ENCODE results near the gene CCDC40. TPM values are rescaled to one million over a fixed set of nuclear protein-coding genes. Genes with fewer than 3 reads are reported as not detected.

The CCDC40 gene
- total and polyA plus RNA-seq, 3 experiments from 2014 or later: 3.6 to 4.3 TPM; not detected in 1

DNA sequence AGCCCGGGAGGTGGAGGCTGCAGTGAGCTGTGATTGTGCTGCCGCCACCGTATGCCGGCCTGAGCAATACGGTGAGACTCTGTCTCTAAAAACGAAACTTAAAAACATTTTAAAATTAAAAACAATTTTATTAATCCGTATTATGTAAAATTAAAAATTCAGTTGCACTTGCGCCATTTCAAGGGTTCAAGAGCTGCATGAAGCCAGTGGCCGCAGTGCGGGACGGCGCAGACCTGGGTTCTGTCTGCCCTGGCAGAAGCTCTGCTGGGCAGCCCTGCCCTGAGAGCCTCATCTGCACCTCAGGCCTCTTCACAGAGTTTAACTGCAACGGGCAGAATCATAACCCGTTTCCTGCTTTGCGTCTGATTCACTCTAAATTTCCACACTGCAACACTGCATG lies 32.5 kb upstream of the CCDC40 start:
- no peaks in the 10 kb centered on the region for H3K36me3 Mint-ChIP-seq
- H3K4me1 Mint-ChIP-seq: peaks cover 5 to 12% (median 8%) of the 10 kb centered on the region in 3 donors
- Histone ChIP-seq H3K4me1 (ENCODE audit: insufficient read depth, low read length) (peaks cover 9% of the 10 kb centered on the region), H3K4me3 (ENCODE audit: low read length) (no peak overlapping the region), H3K9me3 (ENCODE audit: low read length) (no peaks in the 10 kb centered on the region), H3K36me3 (ENCODE audit: insufficient read depth, low read length) (no peaks in the 10 kb centered on the region), H3K27ac (ENCODE audit: low read depth, low read length) (no peak overlapping the region), H3K27me3 (ENCODE audit: insufficient read depth, low read length, poor library complexity, severe bottlenecking) (no peaks in the 10 kb centered on the region)
- no peak for DNase-seq
- ChIA-PET CTCF (interaction anchor here (1.2 to 1.9 kb wide), 3 partner anchors 10 to 77 kb away, joined by 3 to 8 read pairs (median 3); no protein-coding TSS in a partner anchor), POLR2A (no interaction called here)
- no peaks in the 10 kb centered on the region for H3K9me3 Mint-ChIP-seq
- peaks cover 0 to 3% of the 10 kb centered on the region in 2 donors for H3K27me3 Mint-ChIP-seq
- H3K27ac Mint-ChIP-seq: peak overlapping the region in 1 of 8 donors; percentile 32
- H3K4me3 Mint-ChIP-seq: no peak overlapping the region

- CTCF ChIA-PET: interaction anchor here (0.8 to 1.9 kb wide), 8 partner anchors 9 to 190 kb away, joined by 3 to 8 read pairs (median 4); no protein-coding TSS in a partner anchor
- Mint-ChIP-seq H3K9me3 (no peaks in the 10 kb centered on the region), H3K4me3 (no peak overlapping the region), H3K36me3 (no peaks in the 10 kb centered on the region), H3K27ac (peak overlapping the region in 5 of 8 donors; percentile 58 to 81 (median 73)), H3K27me3 (peaks cover 0 to 3% of the 10 kb centered on the region in 2 donors), H3K4me1 (peaks cover 5 to 12% (median 8%) of the 10 kb centered on the region in 3 donors)
- Histone ChIP-seq H3K27ac (ENCODE audit: low read depth, low read length) (no peak overlapping the region), H3K27me3 (ENCODE audit: insufficient read depth, low read length, poor library complexity, severe bottlenecking) (no peaks in the 10 kb centered on the region), H3K36me3 (ENCODE audit: insufficient read depth, low read length) (no peaks in the 10 kb centered on the region), H3K9me3 (ENCODE audit: low read length) (no peaks in the 10 kb centered on the region), H3K4me1 (ENCODE audit: insufficient read depth, low read length) (peaks cover 9% of the 10 kb centered on the region), H3K4me3 (ENCODE audit: low read length) (no peak overlapping the region)
- POLR2A ChIA-PET: no interaction called here
- DNase-seq: peak; percentile 35 to 71 (median 55)
These were observed 30.8 kb upstream of the CCDC40 start for GRCh38 chr17:80005360-80006338.

DNA sequence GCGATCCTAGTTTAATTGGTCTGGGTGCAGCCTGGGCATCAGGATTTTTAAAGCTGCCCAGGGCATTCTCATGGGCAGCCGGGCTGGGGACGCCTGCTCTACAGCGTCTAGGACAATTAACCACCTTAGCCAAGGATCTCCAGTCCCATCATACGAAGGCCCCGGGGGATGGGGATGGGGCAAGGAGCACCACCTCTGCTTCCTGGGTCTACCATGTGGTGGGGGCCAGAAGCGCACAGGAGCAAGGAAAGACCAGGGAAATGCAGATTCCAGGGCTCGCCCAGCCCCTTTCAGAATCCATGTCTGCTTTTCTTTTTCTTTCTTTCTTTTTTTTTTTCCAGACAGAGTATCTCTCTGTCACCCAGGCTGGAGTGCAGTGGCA lies 30.1 kb upstream of the CCDC40 start:
- peak overlapping the region in 5 of 8 donors; percentile 58 to 81 (median 73) for H3K27ac Mint-ChIP-seq
- POLR2A ChIA-PET: no interaction called here

DNA sequence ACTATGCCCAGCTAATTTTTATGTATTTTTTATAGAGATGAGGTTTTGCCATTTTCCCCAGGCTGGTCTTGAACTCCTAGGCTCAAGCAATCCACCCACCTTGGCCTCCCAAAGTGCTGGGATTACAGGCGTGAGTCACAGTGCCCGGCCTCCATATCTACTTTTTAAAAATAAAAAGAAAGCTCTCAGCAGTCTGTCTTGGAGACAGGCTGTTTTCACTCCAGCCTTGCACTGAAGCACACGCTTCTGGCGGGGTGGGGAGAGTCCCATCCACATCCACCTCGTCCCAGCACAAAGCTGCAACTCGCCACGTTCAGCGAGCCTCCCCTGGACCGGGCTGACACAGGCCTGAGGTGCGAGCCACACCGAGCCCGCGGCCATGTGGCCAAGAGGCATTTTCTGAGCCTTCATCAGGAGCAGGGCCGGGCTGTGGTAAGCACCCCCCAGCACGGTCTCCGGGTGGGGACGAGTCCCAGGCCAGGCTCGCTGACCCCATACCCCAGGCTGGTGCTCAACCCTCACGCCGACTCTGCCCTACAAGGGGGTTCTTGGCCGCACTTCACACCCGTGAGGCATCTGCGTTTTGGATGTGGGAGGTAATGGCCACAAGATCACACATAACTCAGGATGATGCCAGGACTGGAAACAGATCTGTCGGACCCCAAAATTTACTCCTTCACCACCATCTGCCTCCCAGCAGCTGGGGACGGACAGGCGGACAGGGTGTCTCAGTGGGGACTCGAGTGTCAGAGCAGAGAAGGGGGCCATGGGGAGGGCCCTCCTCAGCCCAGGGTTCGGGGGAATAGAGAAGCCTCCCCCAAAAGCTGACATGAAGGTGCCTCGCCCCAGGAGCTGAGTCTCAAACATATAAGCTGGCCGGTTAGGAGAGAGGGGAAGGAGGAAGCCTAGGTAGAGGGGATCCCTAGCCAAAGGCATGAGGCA lies 29.4 kb upstream of the CCDC40 start:
- H3K27me3 ChIP-seq (ENCODE audit: insufficient read depth, low read length, poor library complexity, severe bottlenecking): no peaks in the 10 kb centered on the region
- H3K4me3 ChIP-seq (ENCODE audit: low read length): no peak overlapping the region
- peaks cover 0 to 3% of the 10 kb centered on the region in 2 donors for H3K27me3 Mint-ChIP-seq
- no peaks in the 10 kb centered on the region for H3K9me3 Mint-ChIP-seq
- peaks cover 9% of the 10 kb centered on the region for H3K4me1 ChIP-seq (ENCODE audit: insufficient read depth, low read length)
- CTCF ChIA-PET: interaction anchor here (1.1 to 2.7 kb wide), 6 partner anchors 9 to 221 kb away, joined by 3 to 23 read pairs (median 6); no protein-coding TSS in a partner anchor
- no peaks in the 10 kb centered on the region for H3K36me3 ChIP-seq (ENCODE audit: insufficient read depth, low read length)
- H3K27ac ChIP-seq (ENCODE audit: low read depth, low read length): no peak overlapping the region
- no peak overlapping the region for H3K4me3 Mint-ChIP-seq
- no peaks in the 10 kb centered on the region for H3K9me3 ChIP-seq (ENCODE audit: low read length)
- peaks cover 5 to 12% (median 8%) of the 10 kb centered on the region in 3 donors for H3K4me1 Mint-ChIP-seq
- no peak for DNase-seq
- no peaks in the 10 kb centered on the region for H3K36me3 Mint-ChIP-seq
- peak overlapping the region in 1 of 8 donors; percentile 74 for H3K27ac Mint-ChIP-seq
- POLR2A ChIA-PET: no interaction called here

More for the DNA sequence above, 30.1 kb upstream of the CCDC40 start:
- Mint-ChIP-seq H3K9me3 (no peaks in the 10 kb centered on the region), H3K4me3 (no peak overlapping the region), H3K36me3 (no peaks in the 10 kb centered on the region), H3K27me3 (peaks cover 0 to 3% of the 10 kb centered on the region in 2 donors), H3K4me1 (peaks cover 5 to 12% (median 8%) of the 10 kb centered on the region in 3 donors)
- DNase-seq: no peak
- no peaks in the 10 kb centered on the region for H3K9me3 ChIP-seq (ENCODE audit: low read length)
- no peak overlapping the region for H3K4me3 ChIP-seq (ENCODE audit: low read length)
- H3K4me1 ChIP-seq (ENCODE audit: insufficient read depth, low read length): peaks cover 9% of the 10 kb centered on the region
- H3K27ac ChIP-seq (ENCODE audit: low read depth, low read length): no peak overlapping the region
- CTCF ChIA-PET: interaction anchor here (1.1 kb wide), 1 partner anchor 8 kb away, joined by 4 read pairs; no protein-coding TSS in a partner anchor
- no peaks in the 10 kb centered on the region for H3K36me3 ChIP-seq (ENCODE audit: insufficient read depth, low read length)
- no peaks in the 10 kb centered on the region for H3K27me3 ChIP-seq (ENCODE audit: insufficient read depth, low read length, poor library complexity, severe bottlenecking)

DNA sequence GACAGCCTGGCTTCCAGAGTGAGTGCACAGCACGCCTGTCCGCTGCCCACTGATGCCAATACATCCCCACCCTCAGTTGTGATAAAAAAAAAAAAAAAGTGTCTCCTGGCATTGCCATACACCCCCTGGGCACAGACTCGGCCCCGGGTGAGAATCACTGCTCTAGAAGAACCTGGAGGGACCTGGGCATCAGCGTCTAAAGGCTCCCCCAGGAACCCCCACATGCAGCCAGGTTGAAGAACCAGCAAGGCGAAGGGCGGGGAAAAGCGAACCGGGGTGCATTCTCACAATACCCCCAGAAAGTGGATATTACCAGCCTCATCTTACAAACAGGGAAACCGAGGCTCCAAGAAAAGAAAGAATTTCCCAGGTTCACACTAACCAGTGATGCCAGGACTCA lies 28.5 kb upstream of the CCDC40 start:
- Histone ChIP-seq H3K36me3 (ENCODE audit: insufficient read depth, low read length) (no peaks in the 10 kb centered on the region), H3K4me1 (ENCODE audit: insufficient read depth, low read length) (peaks cover 9% of the 10 kb centered on the region), H3K27ac (ENCODE audit: low read depth, low read length) (no peak overlapping the region), H3K9me3 (ENCODE audit: low read length) (no peaks in the 10 kb centered on the region), H3K27me3 (ENCODE audit: insufficient read depth, low read length, poor library complexity, severe bottlenecking) (no peaks in the 10 kb centered on the region), H3K4me3 (ENCODE audit: low read length) (no peak overlapping the region)
- POLR2A ChIA-PET: no interaction called here
- H3K4me3 Mint-ChIP-seq: no peak overlapping the region
- H3K4me1 Mint-ChIP-seq: peaks cover 5 to 12% (median 8%) of the 10 kb centered on the region in 3 donors
- peaks cover 0 to 1% (median 0%) of the 10 kb centered on the region in 3 donors for H3K36me3 Mint-ChIP-seq
- DNase-seq: no peak
- CTCF ChIA-PET: interaction anchor here (0.9 to 2.7 kb wide), 15 partner anchors 8 to 222 kb away, joined by 3 to 23 read pairs (median 5); partner anchors contain the start of gene GAA
- no peak overlapping the region for H3K27ac Mint-ChIP-seq
- H3K9me3 Mint-ChIP-seq: no peaks in the 10 kb centered on the region
- peaks cover 0 to 3% of the 10 kb centered on the region in 2 donors for H3K27me3 Mint-ChIP-seq

DNA sequence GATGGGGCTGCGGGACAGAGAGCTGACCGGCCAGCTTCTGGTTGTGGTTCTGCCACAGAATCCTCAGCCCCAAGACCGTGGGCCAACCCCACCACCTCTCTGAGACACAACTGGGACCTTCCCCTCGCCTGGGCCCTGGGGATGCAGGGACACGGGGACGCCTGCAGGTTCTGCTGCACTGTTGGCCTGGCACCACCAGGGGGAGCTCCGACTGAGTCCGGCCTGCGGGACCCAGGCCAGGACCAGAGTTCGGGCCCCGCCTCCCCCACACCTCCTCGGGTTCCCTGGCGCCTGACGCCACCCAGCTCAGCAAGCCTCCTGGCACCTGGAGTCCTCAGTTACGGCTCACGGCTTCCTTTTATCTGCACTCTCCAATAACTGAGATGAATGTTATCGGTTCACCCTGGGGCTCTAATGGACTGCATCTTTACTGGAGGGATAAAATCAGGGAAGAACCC lies 28.0 kb upstream of the CCDC40 start:
- peaks cover 0 to 1% (median 0%) of the 10 kb centered on the region in 3 donors for H3K36me3 Mint-ChIP-seq
- Histone ChIP-seq H3K4me3 (ENCODE audit: low read length) (no peak overlapping the region), H3K36me3 (ENCODE audit: insufficient read depth, low read length) (no peaks in the 10 kb centered on the region), H3K9me3 (ENCODE audit: low read length) (no peaks in the 10 kb centered on the region), H3K4me1 (ENCODE audit: insufficient read depth, low read length) (peaks cover 9% of the 10 kb centered on the region), H3K27me3 (ENCODE audit: insufficient read depth, low read length, poor library complexity, severe bottlenecking) (no peaks in the 10 kb centered on the region), H3K27ac (ENCODE audit: low read depth, low read length) (no peak overlapping the region)
- H3K4me3 Mint-ChIP-seq: no peak overlapping the region
- DNase-seq: peak; percentile 54 to 75 (median 63)
- peaks cover 0 to 3% of the 10 kb centered on the region in 2 donors for H3K27me3 Mint-ChIP-seq
- H3K27ac Mint-ChIP-seq: no peak overlapping the region
- ChIA-PET POLR2A (interaction anchor here (0.7 kb wide), 1 partner anchor 63 kb away, joined by 6 read pairs; no protein-coding TSS in a partner anchor), CTCF (interaction anchor here (0.9 to 2.7 kb wide), 15 partner anchors 8 to 222 kb away, joined by 3 to 23 read pairs (median 5); partner anchors contain the start of gene GAA)
- peaks cover 5 to 12% (median 8%) of the 10 kb centered on the region in 3 donors for H3K4me1 Mint-ChIP-seq
- H3K9me3 Mint-ChIP-seq: no peaks in the 10 kb centered on the region

DNA sequence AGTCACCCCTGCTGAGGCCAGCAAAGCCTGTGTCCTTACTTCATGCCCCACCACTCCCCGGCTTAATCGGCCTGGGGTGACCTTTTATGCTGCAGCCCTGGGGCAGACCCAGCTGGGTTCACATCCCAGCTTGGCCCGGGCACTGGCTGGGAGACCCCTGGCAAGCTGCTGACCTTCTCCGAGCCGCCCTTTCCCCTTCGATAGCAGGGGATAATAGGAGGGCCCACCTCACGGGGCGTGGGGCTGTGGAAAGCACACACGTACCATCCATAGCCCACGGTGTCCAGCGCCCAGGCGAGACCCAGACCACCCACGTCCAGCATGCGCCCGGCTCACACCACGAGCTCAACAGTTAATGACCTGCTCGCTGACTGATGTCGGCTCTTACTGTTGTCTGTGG lies 27.6 kb upstream of the CCDC40 start:
- H3K27ac Mint-ChIP-seq: no peak overlapping the region

More for the DNA sequence above, 27.6 kb upstream of the CCDC40 start:
- Mint-ChIP-seq H3K36me3 (peaks cover 0 to 1% (median 0%) of the 10 kb centered on the region in 3 donors), H3K4me3 (no peak overlapping the region), H3K9me3 (no peaks in the 10 kb centered on the region), H3K4me1 (peaks cover 5 to 12% (median 8%) of the 10 kb centered on the region in 3 donors), H3K27me3 (peaks cover 0 to 3% of the 10 kb centered on the region in 2 donors)
- Histone ChIP-seq H3K27ac (ENCODE audit: low read depth, low read length) (no peak overlapping the region), H3K4me1 (ENCODE audit: insufficient read depth, low read length) (peaks cover 9% of the 10 kb centered on the region), H3K36me3 (ENCODE audit: insufficient read depth, low read length) (no peaks in the 10 kb centered on the region), H3K9me3 (ENCODE audit: low read length) (no peaks in the 10 kb centered on the region), H3K27me3 (ENCODE audit: insufficient read depth, low read length, poor library complexity, severe bottlenecking) (no peaks in the 10 kb centered on the region), H3K4me3 (ENCODE audit: low read length) (no peak overlapping the region)
- POLR2A ChIA-PET: interaction anchor here (0.6 to 0.7 kb wide), 2 partner anchors 63 to 230 kb away, joined by 3 to 6 read pairs; no protein-coding TSS in a partner anchor
- no peak for DNase-seq
- CTCF ChIA-PET: interaction anchor here (0.9 to 2.7 kb wide), 14 partner anchors 8 to 168 kb away, joined by 3 to 23 read pairs (median 6); partner anchors contain the start of gene GAA

Measured in CD8-positive, alpha-beta memory T cell (primary cell).